ENCODE measurements around the gene GPX1.

The GPX1 gene

DNA sequence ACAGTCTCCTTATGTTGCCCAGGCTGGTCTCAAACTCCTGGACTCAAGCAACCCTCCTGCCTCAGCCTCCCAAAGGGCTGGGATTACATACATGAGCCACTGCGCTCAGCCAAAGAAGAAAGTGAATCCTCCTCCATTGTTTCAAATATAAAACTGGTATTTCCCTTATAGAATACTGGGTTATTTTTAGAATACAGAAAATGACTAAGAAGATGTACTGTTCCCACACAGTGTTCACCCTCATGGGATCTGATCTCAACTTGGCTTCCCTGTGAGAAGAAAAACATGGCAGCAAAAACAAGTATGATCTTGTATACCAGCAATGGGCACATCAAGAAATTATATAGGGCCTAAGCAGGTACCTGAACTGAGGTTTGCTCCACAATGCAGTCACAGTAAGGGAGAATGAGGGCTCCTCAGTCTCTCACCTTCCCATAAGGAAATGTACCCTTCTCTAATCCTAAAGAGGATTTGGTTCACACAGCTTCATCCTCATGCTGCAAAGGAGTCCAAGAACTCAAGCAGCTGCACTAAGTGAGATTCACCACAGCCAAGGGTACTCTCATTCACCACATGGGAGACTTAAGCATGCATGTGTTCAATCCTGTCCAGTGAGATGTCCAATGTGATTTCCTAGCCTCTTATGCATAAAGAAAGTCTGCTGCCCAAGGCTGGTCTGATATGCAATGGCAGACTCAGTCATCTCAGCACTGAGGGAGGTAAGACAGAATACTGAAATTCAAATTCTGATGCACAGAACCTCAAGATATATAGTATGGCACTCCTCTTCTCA is 44.1 kb downstream of the GPX1 start:
- DNase-seq (ENCODE audit: low spot score), result no peak

DNA sequence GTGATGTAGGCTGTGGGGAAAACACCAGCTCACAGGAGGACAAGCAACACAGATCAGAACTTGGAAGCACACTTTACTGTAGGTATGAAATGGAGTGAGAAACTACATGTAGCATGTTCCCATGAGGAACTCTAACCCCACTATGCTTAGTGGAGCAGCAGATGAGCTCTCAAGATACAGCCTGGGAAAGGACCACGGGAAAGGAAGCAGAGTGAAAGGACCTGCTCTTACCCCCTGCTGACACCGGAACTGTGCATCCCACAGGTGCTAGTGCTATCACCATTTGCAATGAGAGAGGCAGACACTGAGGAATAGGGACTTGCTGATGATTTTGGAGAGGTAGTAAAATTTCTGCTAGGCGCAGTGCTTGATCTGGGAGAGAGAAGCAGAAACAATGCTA is 46.9 kb downstream of the GPX1 start:
- DNase-seq (ENCODE audit: low spot score), result no peak

DNA sequence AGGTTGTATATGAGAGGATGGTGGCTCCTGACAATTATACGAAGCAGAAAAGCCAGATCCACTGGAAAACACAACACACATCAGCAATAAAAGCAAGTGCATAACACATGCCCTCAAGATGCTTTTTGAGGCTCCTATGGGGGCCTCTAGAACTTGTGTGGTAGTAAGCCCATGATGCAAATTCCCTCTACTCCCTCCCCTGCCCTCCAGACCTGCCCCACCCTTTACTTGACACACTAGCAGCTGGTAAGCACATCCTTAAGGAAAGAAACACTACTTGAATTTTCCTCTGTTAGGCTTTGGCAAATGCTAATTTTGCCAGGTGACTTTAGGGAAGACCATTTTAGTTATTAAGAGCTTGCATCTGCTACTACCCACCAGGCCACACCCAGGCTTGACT is 47.5 kb downstream of the GPX1 start:
- no peak for DNase-seq (ENCODE audit: low spot score)

Measured in SK-N-DZ (cell line).